22Rv1 (cell line): ENCODE data around the gene MAP3K4.

Experiments used
- H3K27ac ChIP-seq: fragments of 450-650 bp; 2 replicates; pipeline ENCODE4 v1.5.1; 2017
- ZFX ChIP-seq: fragments of 450-650 bp; IDR thresholded peaks from 2 replicates; pipeline ENCODE4 v1.6.1; 2017; ENCODE audit warnings: antibody characterized with exemption, borderline replicate concordance
- TF ChIP-seq, protein P1 (sequence below): fragments of 450-650 bp; IDR thresholded peaks from 2 replicates; pipeline ENCODE4 v1.5.1; 2017; ENCODE audit warnings: mild to moderate bottlenecking

Gene MAP3K4

DNA sequence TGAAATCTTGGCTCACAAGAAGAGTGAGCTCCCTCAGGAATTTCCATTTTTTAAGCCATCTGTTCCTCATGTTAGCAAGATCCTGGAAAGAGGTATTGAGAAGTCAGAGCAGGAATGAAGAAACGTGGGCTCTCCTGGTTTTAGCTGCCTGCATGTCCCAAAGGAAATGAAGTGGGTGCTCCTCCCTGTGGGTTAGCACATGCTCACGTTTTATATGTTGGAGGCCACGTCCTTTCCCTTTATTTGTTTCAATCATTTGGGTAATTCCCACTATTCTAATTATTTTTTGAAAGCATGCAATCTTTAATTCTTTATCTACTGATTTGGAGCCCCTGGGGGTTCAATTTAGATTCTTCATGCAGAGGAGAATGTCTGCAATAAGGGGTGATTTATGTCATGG lies 4.3 kb upstream of the MAP3K4 start:
- no peak overlapping the region for H3K27ac ChIP-seq
- TF ChIP-seq, protein P1, sequence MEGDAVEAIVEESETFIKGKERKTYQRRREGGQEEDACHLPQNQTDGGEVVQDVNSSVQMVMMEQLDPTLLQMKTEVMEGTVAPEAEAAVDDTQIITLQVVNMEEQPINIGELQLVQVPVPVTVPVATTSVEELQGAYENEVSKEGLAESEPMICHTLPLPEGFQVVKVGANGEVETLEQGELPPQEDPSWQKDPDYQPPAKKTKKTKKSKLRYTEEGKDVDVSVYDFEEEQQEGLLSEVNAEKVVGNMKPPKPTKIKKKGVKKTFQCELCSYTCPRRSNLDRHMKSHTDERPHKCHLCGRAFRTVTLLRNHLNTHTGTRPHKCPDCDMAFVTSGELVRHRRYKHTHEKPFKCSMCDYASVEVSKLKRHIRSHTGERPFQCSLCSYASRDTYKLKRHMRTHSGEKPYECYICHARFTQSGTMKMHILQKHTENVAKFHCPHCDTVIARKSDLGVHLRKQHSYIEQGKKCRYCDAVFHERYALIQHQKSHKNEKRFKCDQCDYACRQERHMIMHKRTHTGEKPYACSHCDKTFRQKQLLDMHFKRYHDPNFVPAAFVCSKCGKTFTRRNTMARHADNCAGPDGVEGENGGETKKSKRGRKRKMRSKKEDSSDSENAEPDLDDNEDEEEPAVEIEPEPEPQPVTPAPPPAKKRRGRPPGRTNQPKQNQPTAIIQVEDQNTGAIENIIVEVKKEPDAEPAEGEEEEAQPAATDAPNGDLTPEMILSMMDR: no peak
- no peak for TF ChIP-seq ZFX

DNA sequence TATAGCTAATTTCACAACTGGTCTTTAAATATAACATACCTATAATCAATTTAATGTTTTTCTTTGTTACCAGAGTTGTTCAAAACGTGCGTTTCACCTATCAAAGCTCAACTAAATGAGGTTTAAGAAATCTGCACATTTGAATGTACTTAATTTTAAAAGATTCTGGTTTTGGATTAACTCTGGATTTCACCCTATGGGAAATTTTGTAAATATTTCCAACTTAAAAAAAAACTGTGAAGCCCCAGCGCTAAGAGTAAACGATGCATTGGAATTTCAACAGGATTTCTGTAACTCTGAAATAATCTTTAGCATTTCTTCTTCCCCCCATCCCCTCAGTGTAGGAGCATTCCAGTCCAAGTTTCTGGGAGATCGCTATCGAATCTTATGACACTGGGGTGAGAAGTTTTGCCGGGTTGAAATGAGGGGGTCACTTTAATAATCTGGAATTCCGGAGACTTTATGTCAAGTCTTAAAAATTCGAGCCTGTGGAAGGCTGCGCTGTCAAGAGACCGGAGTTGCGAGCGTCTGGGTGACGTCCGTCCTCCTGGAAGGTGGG lies 643 bp upstream of the MAP3K4 start:
- H3K27ac ChIP-seq: peak overlapping the region; percentile 95

DNA sequence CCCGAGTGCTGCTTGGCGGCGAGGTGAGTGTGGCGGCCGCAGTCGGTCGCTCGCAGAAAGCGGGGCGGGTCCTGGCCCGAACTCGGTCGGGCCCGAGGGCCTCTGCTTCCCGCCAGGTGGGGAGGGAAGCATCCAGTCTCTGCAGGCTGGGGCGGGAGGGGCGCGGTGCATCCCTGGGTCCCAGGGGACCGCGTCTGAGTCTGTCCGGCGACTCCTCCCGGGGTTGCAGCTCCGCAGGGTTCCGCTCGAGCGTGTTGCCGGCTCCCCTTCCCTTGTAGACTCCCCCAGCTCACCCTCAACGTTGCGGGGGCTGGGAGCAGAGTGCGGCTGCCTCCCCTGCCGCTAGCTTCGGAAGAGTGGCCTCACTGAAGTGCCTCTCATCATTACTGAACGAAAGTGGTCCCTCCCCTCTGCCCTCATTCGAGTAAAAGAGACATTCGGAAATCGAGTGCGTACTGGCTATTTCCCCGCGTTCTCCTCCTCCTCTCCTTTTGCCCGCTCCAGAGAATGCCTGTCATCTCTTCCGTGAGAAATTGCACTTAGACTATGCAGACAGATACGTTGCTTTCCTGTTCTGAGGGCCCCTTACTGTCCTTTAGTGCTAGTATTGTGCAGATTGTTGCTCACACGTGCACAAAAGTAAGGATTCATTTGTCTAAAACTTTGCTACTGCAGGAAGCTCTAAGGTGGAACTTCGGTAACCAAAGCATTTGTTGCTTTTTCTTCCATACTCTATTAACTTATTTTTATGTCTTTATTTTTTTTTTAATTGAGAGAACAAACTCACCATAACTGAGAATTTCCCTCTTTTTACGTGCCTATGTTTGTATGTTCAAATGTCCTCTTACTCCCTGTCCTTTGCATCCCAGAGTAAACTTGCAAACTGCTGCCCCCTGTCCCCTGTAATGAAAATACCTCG lies 751 bp downstream of the MAP3K4 start:
- TF ChIP-seq, protein P1: peak; percentile 85
- TF ChIP-seq ZFX: no peak
- H3K27ac ChIP-seq: peak overlapping the region; percentile 95

More for the DNA sequence above, 643 bp upstream of the MAP3K4 start:
- TF ChIP-seq ZFX: no peak
- TF ChIP-seq, protein P1: no peak

DNA sequence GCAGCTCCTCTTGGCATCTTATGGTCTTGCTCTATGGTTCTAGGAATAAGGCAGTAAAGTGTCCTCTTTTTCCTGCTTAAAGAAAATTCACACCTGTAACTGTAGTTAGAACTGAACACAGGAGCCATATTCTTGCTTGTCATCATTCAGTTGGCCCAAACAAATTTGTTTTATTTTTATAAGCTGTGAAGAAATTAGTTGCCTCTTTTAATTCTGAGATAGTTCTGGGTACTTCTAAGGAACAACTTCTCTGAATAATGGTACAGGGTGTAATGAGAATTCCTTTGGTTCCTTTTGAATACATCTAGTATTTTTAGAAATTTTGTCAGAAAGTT lies 1.4 kb downstream of the MAP3K4 start:
- TF ChIP-seq, protein P1: peak; percentile 55; the same call in 1 of the 2 replicates
- no peak for TF ChIP-seq ZFX

DNA sequence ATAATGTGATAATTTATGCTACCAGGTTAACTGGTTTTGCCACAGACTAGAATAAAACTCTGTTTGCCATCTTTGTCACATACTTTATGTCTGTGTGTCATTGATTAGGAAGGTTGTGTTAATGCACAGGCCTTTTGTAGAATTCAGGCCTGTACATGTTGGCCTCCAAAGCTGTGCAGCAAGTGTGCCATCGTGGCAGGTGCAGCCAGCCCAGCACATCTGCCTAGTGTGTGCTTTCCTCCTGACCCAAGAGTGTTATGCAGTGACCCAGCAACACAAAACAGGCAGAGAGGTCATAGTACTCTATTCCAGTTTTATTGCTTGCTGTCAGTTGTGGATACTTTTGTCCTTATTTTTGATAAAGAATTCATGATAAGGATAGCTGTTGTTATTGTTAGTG lies 3.7 kb downstream of the MAP3K4 start:
- TF ChIP-seq ZFX: no peak
- TF ChIP-seq, protein P1: no peak
- no peak overlapping the region for H3K27ac ChIP-seq

More for the DNA sequence above, 1.4 kb downstream of the MAP3K4 start:
- H3K27ac ChIP-seq: peak overlapping the region; percentile 95

DNA sequence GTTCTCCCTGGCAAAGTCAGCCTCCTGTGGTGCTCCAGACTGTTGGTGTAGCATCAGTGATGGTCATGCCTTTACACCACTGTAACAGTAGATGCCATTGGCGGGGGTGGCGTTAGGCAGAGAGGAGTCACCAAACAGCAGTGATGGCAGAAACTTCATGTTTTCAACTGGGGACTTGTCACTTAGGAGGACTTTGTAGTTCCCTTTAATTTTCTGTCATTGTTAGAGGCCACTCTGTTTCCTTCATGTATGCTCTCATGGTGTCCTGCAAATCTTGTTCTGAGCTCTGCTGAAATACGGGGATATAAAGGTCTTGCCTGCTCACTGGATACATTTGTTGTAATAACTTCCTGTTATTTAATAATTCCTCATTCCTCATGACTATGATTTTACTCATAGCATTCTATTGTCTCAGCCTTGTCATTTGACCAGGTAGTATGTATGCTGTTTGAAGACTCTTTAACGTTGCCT lies 4.6 kb downstream of the MAP3K4 start:
- TF ChIP-seq, protein P1: no peak
- no peak for TF ChIP-seq ZFX
- H3K27ac ChIP-seq: no peak overlapping the region

DNA sequence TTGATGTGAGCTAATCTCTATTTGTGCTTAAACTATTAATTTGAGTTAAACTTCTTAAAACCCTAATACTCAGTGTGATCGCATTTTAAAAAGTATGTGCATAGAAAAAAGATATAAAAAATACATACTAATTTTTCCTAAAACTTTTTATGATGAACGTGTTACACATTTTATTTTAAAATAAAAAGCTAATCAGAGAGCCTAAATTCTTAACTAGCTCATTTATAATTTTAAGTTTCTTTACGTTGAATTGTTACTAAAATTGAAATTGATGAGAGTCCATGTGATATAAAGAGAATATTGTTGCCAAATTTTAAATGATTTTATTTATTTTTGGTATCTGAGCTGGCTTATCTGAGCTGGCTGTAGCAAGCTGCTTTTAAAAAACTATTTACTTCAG lies 6.6 kb downstream of the MAP3K4 start:
- H3K27ac ChIP-seq: no peak overlapping the region
- TF ChIP-seq, protein P1: no peak
- no peak for TF ChIP-seq ZFX
